ENCODE measurements around the gene TMC5.

TMC5 gene

GRCh38 chr16:19548144-19548543 lies 130.5 kb downstream of the TMC5 start:
- no peak for DNase-seq
